Central memory CD8-positive, alpha-beta T cell (primary cell): ENCODE measurements around the gene MYEF2.

ENCODE experiments used
- ATAC-seq: fragments of 150-1000 bp; cut with Tn5 transposase; replicated peaks from 2 replicates; pipeline ENCODE4 v1.10.0; 2022; ENCODE audit warnings: mild to moderate bottlenecking, moderate FRiP score, moderate number of reproducible peaks; ENCODE audit not compliant: poor library complexity, severe bottlenecking; ENCODE audit errors: extremely low read depth
- DNase-seq, 2 donors: peaks; one replicate each; pipeline ENCODE4 v3.0.0; 2021; ENCODE audit warnings: low spot score in 2 of 2
- H3K27ac Mint-ChIP-seq: one replicate; pipeline ENCODE4 v1.8.0; 2022; ENCODE audit warnings: low read depth, mild to moderate bottlenecking, moderate library complexity, mixed read lengths
- H3K27me3 Mint-ChIP-seq: one replicate; pipeline ENCODE4 v1.8.0; 2022; ENCODE audit warnings: mixed read lengths
- H3K36me3 Mint-ChIP-seq: one replicate; pipeline ENCODE4 v1.8.0; 2022; ENCODE audit warnings: mild to moderate bottlenecking, moderate library complexity, mixed read lengths; ENCODE audit not compliant: insufficient read depth
- H3K4me1 Mint-ChIP-seq: one replicate; pipeline ENCODE4 v1.8.0; 2022; ENCODE audit warnings: mixed read lengths
- H3K4me3 Mint-ChIP-seq: one replicate; pipeline ENCODE4 v1.8.0; 2022; ENCODE audit warnings: mild to moderate bottlenecking, moderate library complexity, mixed read lengths
- H3K9me3 Mint-ChIP-seq: one replicate; pipeline ENCODE4 v1.8.0; 2022; ENCODE audit warnings: mixed read lengths

MYEF2 gene

GRCh38 chr15:48178648-48178931 is 495 bp upstream of the MYEF2 start:
- H3K4me1 Mint-ChIP-seq: peaks cover 14% of the 10 kb centered on the region
- H3K27ac Mint-ChIP-seq: no peak overlapping the region
- H3K4me3 Mint-ChIP-seq: peak overlapping the region; percentile 29
- ATAC-seq (no peak), DNase-seq (no peak)
- H3K36me3 Mint-ChIP-seq: peaks cover 2% of the 10 kb centered on the region
- peaks cover 21% of the 10 kb centered on the region for H3K27me3 Mint-ChIP-seq
- no peaks in the 10 kb centered on the region for H3K9me3 Mint-ChIP-seq

- H3K4me1 Mint-ChIP-seq: peaks cover 14% of the 10 kb centered on the region
- DNase-seq (no peak), ATAC-seq (peak; percentile 69)
- no peaks in the 10 kb centered on the region for H3K9me3 Mint-ChIP-seq
- H3K4me3 Mint-ChIP-seq: peak overlapping the region; percentile 87
- peaks cover 2% of the 10 kb centered on the region for H3K36me3 Mint-ChIP-seq
- H3K27ac Mint-ChIP-seq: peak overlapping the region; percentile 88
- H3K27me3 Mint-ChIP-seq: peaks cover 18% of the 10 kb centered on the region
Observed at GRCh38 chr15:48177383-48177765, 721 bp downstream of the MYEF2 start.

- DNase-seq (no peak), ATAC-seq (no peak)
- H3K27me3 Mint-ChIP-seq: peaks cover 14% of the 10 kb centered on the region
- H3K9me3 Mint-ChIP-seq: no peaks in the 10 kb centered on the region
- peaks cover 14% of the 10 kb centered on the region for H3K4me1 Mint-ChIP-seq
- peak overlapping the region; percentile 88 for H3K27ac Mint-ChIP-seq
- H3K4me3 Mint-ChIP-seq: peak overlapping the region; percentile 87
- peaks cover 2% of the 10 kb centered on the region for H3K36me3 Mint-ChIP-seq
Observed at GRCh38 chr15:48176957-48177356, 1.1 kb downstream of the MYEF2 start.

- ATAC-seq: no peak
- H3K9me3 Mint-ChIP-seq: no peaks in the 10 kb centered on the region
- DNase-seq: no peak
- no peak overlapping the region for H3K27ac Mint-ChIP-seq
- peaks cover 14% of the 10 kb centered on the region for H3K4me1 Mint-ChIP-seq
- peaks cover 2% of the 10 kb centered on the region for H3K36me3 Mint-ChIP-seq
- H3K4me3 Mint-ChIP-seq: no peak overlapping the region
- H3K27me3 Mint-ChIP-seq: peaks cover 9% of the 10 kb centered on the region
Observed at GRCh38 chr15:48176112-48176511, 2.0 kb downstream of the MYEF2 start.

GRCh38 chr15:48175126-48175525 is 3.0 kb downstream of the MYEF2 start:
- no peak for DNase-seq
- Mint-ChIP-seq H3K27ac (no peak overlapping the region), H3K4me1 (peaks cover 14% of the 10 kb centered on the region), H3K36me3 (peaks cover 2% of the 10 kb centered on the region), H3K9me3 (no peaks in the 10 kb centered on the region), H3K4me3 (no peak overlapping the region), H3K27me3 (peaks cover 9% of the 10 kb centered on the region)
- no peak for ATAC-seq

- DNase-seq (no peak), ATAC-seq (no peak)
- Mint-ChIP-seq H3K27me3 (no peaks in the 10 kb centered on the region), H3K4me1 (no peaks in the 10 kb centered on the region), H3K9me3 (no peaks in the 10 kb centered on the region), H3K27ac (no peak overlapping the region), H3K4me3 (no peak overlapping the region), H3K36me3 (no peaks in the 10 kb centered on the region)
Observed at GRCh38 chr15:48170981-48171380, 7.1 kb downstream of the MYEF2 start.

- Mint-ChIP-seq H3K27me3 (no peaks in the 10 kb centered on the region), H3K36me3 (no peaks in the 10 kb centered on the region), H3K4me3 (no peak overlapping the region), H3K27ac (no peak overlapping the region), H3K4me1 (no peaks in the 10 kb centered on the region), H3K9me3 (no peaks in the 10 kb centered on the region)
- no peak for ATAC-seq
- no peak for DNase-seq
Observed at GRCh38 chr15:48168616-48169015, 9.5 kb downstream of the MYEF2 start.

GRCh38 chr15:48153526-48153925 is 24.6 kb downstream of the MYEF2 start:
- H3K9me3 Mint-ChIP-seq: no peaks in the 10 kb centered on the region
- H3K36me3 Mint-ChIP-seq: peaks cover 3% of the 10 kb centered on the region
- DNase-seq: no peak
- ATAC-seq: no peak
- no peak overlapping the region for H3K4me3 Mint-ChIP-seq
- H3K4me1 Mint-ChIP-seq: no peaks in the 10 kb centered on the region
- H3K27ac Mint-ChIP-seq: no peak overlapping the region
- no peaks in the 10 kb centered on the region for H3K27me3 Mint-ChIP-seq

- no peaks in the 10 kb centered on the region for H3K9me3 Mint-ChIP-seq
- DNase-seq (no peak), ATAC-seq (no peak)
- peaks cover 8% of the 10 kb centered on the region for H3K36me3 Mint-ChIP-seq
- no peak overlapping the region for H3K27ac Mint-ChIP-seq
- H3K4me3 Mint-ChIP-seq: no peak overlapping the region
- no peaks in the 10 kb centered on the region for H3K27me3 Mint-ChIP-seq
- no peaks in the 10 kb centered on the region for H3K4me1 Mint-ChIP-seq
Observed at GRCh38 chr15:48149858-48150257, 28.2 kb downstream of the MYEF2 start.

GRCh38 chr15:48147358-48147757 is 30.7 kb downstream of the MYEF2 start:
- ATAC-seq (no peak), DNase-seq (no peak)
- no peak overlapping the region for H3K27ac Mint-ChIP-seq
- no peaks in the 10 kb centered on the region for H3K27me3 Mint-ChIP-seq
- H3K9me3 Mint-ChIP-seq: no peaks in the 10 kb centered on the region
- no peak overlapping the region for H3K4me3 Mint-ChIP-seq
- no peaks in the 10 kb centered on the region for H3K4me1 Mint-ChIP-seq
- H3K36me3 Mint-ChIP-seq: peaks cover 7% of the 10 kb centered on the region

GRCh38 chr15:48145923-48146322 is 32.2 kb downstream of the MYEF2 start:
- no peak overlapping the region for H3K4me3 Mint-ChIP-seq
- ATAC-seq (no peak), DNase-seq (no peak)
- no peaks in the 10 kb centered on the region for H3K4me1 Mint-ChIP-seq
- H3K36me3 Mint-ChIP-seq: peaks cover 9% of the 10 kb centered on the region
- no peaks in the 10 kb centered on the region for H3K9me3 Mint-ChIP-seq
- H3K27me3 Mint-ChIP-seq: no peaks in the 10 kb centered on the region
- no peak overlapping the region for H3K27ac Mint-ChIP-seq

GRCh38 chr15:48144889-48145288 is 33.2 kb downstream of the MYEF2 start:
- H3K27me3 Mint-ChIP-seq: no peaks in the 10 kb centered on the region
- H3K4me3 Mint-ChIP-seq: no peak overlapping the region
- no peak for DNase-seq
- ATAC-seq: no peak
- no peak overlapping the region for H3K27ac Mint-ChIP-seq
- H3K9me3 Mint-ChIP-seq: no peaks in the 10 kb centered on the region
- H3K36me3 Mint-ChIP-seq: peaks cover 9% of the 10 kb centered on the region
- no peaks in the 10 kb centered on the region for H3K4me1 Mint-ChIP-seq

- DNase-seq: no peak
- Mint-ChIP-seq H3K27me3 (no peaks in the 10 kb centered on the region), H3K4me3 (no peak overlapping the region), H3K9me3 (no peaks in the 10 kb centered on the region), H3K36me3 (peaks cover 9% of the 10 kb centered on the region), H3K27ac (no peak overlapping the region), H3K4me1 (no peaks in the 10 kb centered on the region)
- ATAC-seq: no peak
Observed at GRCh38 chr15:48143856-48144255, 34.2 kb downstream of the MYEF2 start.

- ATAC-seq: no peak
- no peaks in the 10 kb centered on the region for H3K36me3 Mint-ChIP-seq
- no peak overlapping the region for H3K4me3 Mint-ChIP-seq
- no peak for DNase-seq
- H3K27me3 Mint-ChIP-seq: no peaks in the 10 kb centered on the region
- H3K4me1 Mint-ChIP-seq: no peaks in the 10 kb centered on the region
- H3K9me3 Mint-ChIP-seq: no peaks in the 10 kb centered on the region
- H3K27ac Mint-ChIP-seq: no peak overlapping the region
Observed at GRCh38 chr15:48132874-48133273, 45.2 kb downstream of the MYEF2 start.
